ENCODE data around the gene DNAAF9. TPM values are rescaled to one million over a fixed set of nuclear protein-coding genes. Genes with fewer than 3 reads are reported as not detected.

The DNAAF9 gene
- total and polyA plus RNA-seq, 12 donors: 6.4 to 32.2 (median 22.6) TPM

- no peak for ATAC-seq
- intact Hi-C loops (cut with DNase I): no loop called here
- no peak for TF ChIP-seq CTCF (IDR thresholded peaks at IDR 0.05)
These were observed 24.6 kb downstream of the DNAAF9 start for GRCh38 chr20:3382836-3383235.

GRCh38 chr20:3380228-3381070 is 27.0 kb downstream of the DNAAF9 start:
- DNase-seq (no peak), ATAC-seq (no peak)
- H3K4me1 ChIP-seq: peaks cover 6 to 71% (median 49%) of the 10 kb centered on the region in 9 donors
- TF ChIP-seq CTCF (IDR thresholded peaks at IDR 0.05): no peak
- H3K36me3 ChIP-seq: peaks cover 0 to 62% (median 6%) of the 10 kb centered on the region in 9 donors
- peak overlapping the region in 2 of 10 donors; percentile 1 to 41 for H3K27ac ChIP-seq
- H3K27me3 ChIP-seq: no peaks in the 10 kb centered on the region
- WGBS, 2 donors: 38 to 43% methylated on average over 2 of the region's 2 CpGs
- H3K9me3 ChIP-seq: peaks cover 0 to 6% (median 3%) of the 10 kb centered on the region in 11 donors
- no peak overlapping the region for H3K4me3 ChIP-seq
- intact Hi-C loops (cut with DNase I): no loop called here

More at GRCh38 chr20:3382836-3383235, 24.6 kb downstream of the DNAAF9 start:
- H3K27ac ChIP-seq: no peak overlapping the region
- no peaks in the 10 kb centered on the region for H3K27me3 ChIP-seq
- peaks cover 0 to 40% (median 0%) of the 10 kb centered on the region in 9 donors for H3K36me3 ChIP-seq
- no peak for DNase-seq
- peaks cover 6 to 63% (median 40%) of the 10 kb centered on the region in 9 donors for H3K4me1 ChIP-seq
- H3K9me3 ChIP-seq: peaks cover 0 to 17% (median 10%) of the 10 kb centered on the region in 11 donors
- 67 to 75% methylated on average over 3 of the region's 3 CpGs for WGBS, 2 donors
- no peak overlapping the region for H3K4me3 ChIP-seq

GRCh38 chr20:3378138-3378537 is 29.3 kb downstream of the DNAAF9 start:
- 26 to 35% methylated on average over 2 of the region's 2 CpGs for WGBS, 2 donors
- H3K4me1 ChIP-seq: peaks cover 6 to 76% (median 42%) of the 10 kb centered on the region in 9 donors
- no peak overlapping the region for H3K4me3 ChIP-seq
- no peaks in the 10 kb centered on the region for H3K9me3 ChIP-seq
- peaks cover 0 to 85% (median 22%) of the 10 kb centered on the region in 9 donors for H3K36me3 ChIP-seq
- H3K27me3 ChIP-seq: no peaks in the 10 kb centered on the region
- peak overlapping the region; percentile 4 to 65 (median 49) for H3K27ac ChIP-seq
- ATAC-seq: peak; percentile 60 to 84 (median 70)
- DNase-seq: peak in 1 of 2 donors; percentile 13
- no peak for TF ChIP-seq CTCF (IDR thresholded peaks at IDR 0.05)
- intact Hi-C loops (cut with DNase I): loop anchor here in 2 of 10 donors (5.0 kb wide), 2 partner anchors 34 to 1839 kb away; no protein-coding TSS in a partner anchor

- Histone ChIP-seq H3K27me3 (no peaks in the 10 kb centered on the region), H3K9me3 (no peaks in the 10 kb centered on the region), H3K36me3 (peaks cover 0 to 90% (median 27%) of the 10 kb centered on the region in 9 donors), H3K4me1 (peaks cover 6 to 71% (median 42%) of the 10 kb centered on the region in 9 donors), H3K27ac (peak overlapping the region; percentile 4 to 65 (median 49)), H3K4me3 (no peak overlapping the region)
- no peak for TF ChIP-seq CTCF (IDR thresholded peaks at IDR 0.05)
- DNase-seq (no peak), ATAC-seq (no peak)
- 78 to 82% methylated on average over 2 of the region's 2 CpGs for WGBS, 2 donors
- intact Hi-C loops (cut with DNase I): loop anchor here in 2 of 10 donors (5.0 kb wide), 2 partner anchors 35 to 1840 kb away; no protein-coding TSS in a partner anchor
These were observed 29.8 kb downstream of the DNAAF9 start for GRCh38 chr20:3377644-3378043.
